Vagina (tissue), 2 donors: ENCODE data around the gene ANKEF1. TPM values are rescaled to one million over a fixed set of nuclear protein-coding genes. Genes with fewer than 3 reads are reported as not detected.

ENCODE experiments used
- DNase-seq, 2 donors: peaks; one replicate each; pipeline ENCODE4 v3.0.0-alpha.2; 2017; ENCODE audit errors: extremely low spot score in 2 of 2
- H3K27ac ChIP-seq: fragments of 200-600 bp; sonication (generic); one replicate; pipeline ENCODE4 v1.5.1; 2019
- H3K27me3 ChIP-seq: fragments of 200-600 bp; sonication (generic); one replicate; pipeline ENCODE4 v1.5.1; 2019
- H3K36me3 ChIP-seq, 2 donors: fragments of 200-600 bp; sonication (generic); one replicate each; pipeline ENCODE4 v1.5.1; 2017 to 2019
- H3K4me1 ChIP-seq: fragments of 200-600 bp; sonication (generic); one replicate; pipeline ENCODE4 v1.5.1; 2019
- H3K4me3 ChIP-seq, 2 donors: fragments of 200-600 bp; sonication (generic); 1 replicate in 1 of 2; 2 replicates in 1 of 2; pipeline ENCODE4 v1.5.1; 2016 to 2019
- H3K9me3 ChIP-seq: fragments of 200-600 bp; sonication (generic); one replicate; pipeline ENCODE4 v1.5.1; 2019
- CTCF ChIP-seq, 3 experiments: fragments of 450-650 bp in 2 of 3; fragments of 200-600 bp in 1 of 3; sonication (generic) in 1 of 3; IDR thresholded peaks; one replicate each; pipeline ENCODE4 v1.5.1; 2017 to 2019; ENCODE audit warnings: antibody characterized with exemption in 3 of 3, mild to moderate bottlenecking in 2 of 3, moderate library complexity in 2 of 3
- POLR2A ChIP-seq, 2 donors: fragments of 450-650 bp; IDR thresholded peaks; one replicate each; pipeline ENCODE4 v1.6.1; 2017; ENCODE audit warnings: antibody characterized with exemption in 2 of 2, mild to moderate bottlenecking in 2 of 2, moderate library complexity in 2 of 2
- POLR2AphosphoS5 ChIP-seq, 2 donors: sonication (generic); formaldehyde crosslinking; IDR thresholded peaks; one replicate each; pipeline ENCODE4 v1.9.0; 2017; ENCODE audit warnings: antibody characterized with exemption in 2 of 2, mild to moderate bottlenecking in 2 of 2, low read depth in 1 of 2; ENCODE audit not compliant: insufficient read depth in 1 of 2
- intact Hi-C: fragments of 100-400 bp; cut with DNase I; formaldehyde crosslinking; loops from one replicate; pipeline ENCODE4 v1.15.1; 2023
- total RNA-seq: library from RNA; depleted of rRNA; stranded (reverse); fragments of >200 nt; gene quantifications from one replicate; pipeline ENCODE4 v1.2.3, GENCODE V29; 2016

Gene ANKEF1
- total RNA-seq, 1 donor from 2014 or later: 4.2 TPM

DNA sequence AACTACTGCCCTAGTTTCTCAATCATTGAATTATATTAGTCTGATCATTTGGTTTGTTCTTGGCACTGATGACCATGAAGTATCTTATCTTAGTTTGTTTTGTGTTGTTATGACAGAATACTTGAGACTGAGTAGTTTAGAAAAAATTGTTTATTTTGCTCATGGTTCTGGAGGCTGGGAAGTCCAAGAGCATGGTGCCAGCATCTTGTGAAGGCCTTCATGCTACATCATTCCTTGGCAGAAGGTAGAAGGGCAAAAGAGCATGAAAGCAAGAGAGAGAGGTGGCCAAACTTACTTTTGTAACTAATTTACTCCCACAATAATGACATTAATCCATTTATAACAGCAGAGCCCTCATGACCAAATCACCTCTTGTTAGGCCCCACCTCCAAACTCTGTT is 40.1 kb upstream of the ANKEF1 start:
- TF ChIP-seq CTCF (IDR thresholded peaks at IDR 0.05) (no peak), POLR2A (IDR thresholded peaks at IDR 0.05) (no peak), POLR2AphosphoS5 (IDR thresholded peaks at IDR 0.05; ENCODE audit: insufficient read depth in 1 of 2, low read depth in 1 of 2) (no peak)
- H3K27ac ChIP-seq: no peak overlapping the region
- H3K9me3 ChIP-seq: no peaks in the 10 kb centered on the region
- no peaks in the 10 kb centered on the region for H3K4me1 ChIP-seq
- no peaks in the 10 kb centered on the region for H3K27me3 ChIP-seq
- H3K4me3 ChIP-seq: no peak overlapping the region
- intact Hi-C loops: no loop called here
- H3K36me3 ChIP-seq: no peaks in the 10 kb centered on the region
- DNase-seq: no peak

DNA sequence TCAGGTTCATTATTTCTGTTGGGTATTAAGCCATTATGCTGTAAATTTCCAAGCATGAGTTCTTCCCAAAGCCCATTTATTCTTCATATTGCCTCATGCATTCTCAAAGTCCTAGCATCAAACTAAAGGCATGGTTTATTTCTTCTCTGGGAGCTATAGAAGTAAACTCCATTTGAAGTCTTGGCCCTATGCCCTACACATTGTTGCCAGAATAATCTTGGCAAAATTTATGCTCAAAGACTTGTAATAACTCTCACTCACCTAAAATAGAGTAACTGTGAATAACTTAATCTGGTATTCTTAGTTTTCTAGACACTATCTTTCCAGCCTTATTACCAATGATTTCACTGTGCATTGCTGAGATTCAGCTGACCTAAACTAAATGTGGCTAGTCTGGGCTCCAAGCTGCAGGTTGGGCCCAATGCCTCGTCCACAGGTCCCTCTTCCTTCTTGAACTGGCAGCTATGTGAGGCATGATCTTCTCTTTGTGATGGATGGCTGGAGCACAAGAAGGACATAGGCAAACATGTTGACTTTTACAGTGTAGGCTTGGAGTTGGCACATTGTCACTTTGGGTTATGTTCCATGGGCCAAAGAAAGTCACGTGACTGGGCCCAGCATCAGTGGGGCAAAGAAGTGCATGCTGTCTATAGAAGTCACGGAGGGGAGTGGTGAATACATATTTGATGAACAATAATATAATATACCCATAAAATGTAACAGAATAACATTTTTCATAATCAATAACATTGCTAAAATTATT is 39.1 kb upstream of the ANKEF1 start:
- H3K4me3 ChIP-seq: no peak overlapping the region
- H3K27me3 ChIP-seq: no peaks in the 10 kb centered on the region
- DNase-seq: no peak
- intact Hi-C loops: no loop called here
- H3K27ac ChIP-seq: no peak overlapping the region
- TF ChIP-seq POLR2A (IDR thresholded peaks at IDR 0.05) (no peak), CTCF (IDR thresholded peaks at IDR 0.05) (no peak), POLR2AphosphoS5 (IDR thresholded peaks at IDR 0.05; ENCODE audit: insufficient read depth in 1 of 2, low read depth in 1 of 2) (no peak)
- no peaks in the 10 kb centered on the region for H3K4me1 ChIP-seq
- no peaks in the 10 kb centered on the region for H3K36me3 ChIP-seq
- H3K9me3 ChIP-seq: no peaks in the 10 kb centered on the region

GRCh38 chr20:9996944-9997343 is 37.8 kb upstream of the ANKEF1 start:
- intact Hi-C loops: no loop called here
- DNase-seq: no peak
- Histone ChIP-seq H3K27me3 (no peaks in the 10 kb centered on the region), H3K36me3 (no peaks in the 10 kb centered on the region), H3K4me3 (no peak overlapping the region), H3K4me1 (no peaks in the 10 kb centered on the region), H3K9me3 (no peaks in the 10 kb centered on the region), H3K27ac (no peak overlapping the region)
- TF ChIP-seq POLR2A (IDR thresholded peaks at IDR 0.05): no peak
- TF ChIP-seq POLR2AphosphoS5 (IDR thresholded peaks at IDR 0.05; ENCODE audit: insufficient read depth in 1 of 2, low read depth in 1 of 2): no peak
- no peak for TF ChIP-seq CTCF (IDR thresholded peaks at IDR 0.05)

DNA sequence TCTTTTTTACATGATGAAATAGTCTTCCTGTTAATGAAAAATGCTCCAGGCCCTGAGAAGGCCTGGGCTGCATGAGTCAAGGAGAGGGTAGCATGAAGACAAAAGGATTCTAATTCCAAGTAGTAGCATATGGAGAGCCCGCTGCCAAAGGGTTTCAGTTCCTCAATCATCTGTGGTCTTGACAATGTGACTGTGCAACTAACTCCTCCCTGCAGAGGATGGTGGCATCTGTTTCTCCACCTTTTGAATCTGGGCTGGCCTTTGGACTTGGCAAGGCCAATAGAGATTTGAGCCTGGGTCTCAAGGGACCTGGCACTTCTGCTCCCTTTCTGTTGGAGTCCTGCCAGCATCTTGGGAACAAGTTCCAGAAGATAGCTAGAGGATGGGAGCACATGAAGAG is 35.1 kb upstream of the ANKEF1 start:
- TF ChIP-seq POLR2AphosphoS5 (IDR thresholded peaks at IDR 0.05; ENCODE audit: insufficient read depth in 1 of 2, low read depth in 1 of 2): no peak
- no peak for TF ChIP-seq POLR2A (IDR thresholded peaks at IDR 0.05)
- no peak for TF ChIP-seq CTCF (IDR thresholded peaks at IDR 0.05)
- no peak overlapping the region for H3K4me3 ChIP-seq
- no peaks in the 10 kb centered on the region for H3K36me3 ChIP-seq
- no peaks in the 10 kb centered on the region for H3K9me3 ChIP-seq
- H3K27ac ChIP-seq: no peak overlapping the region
- no peaks in the 10 kb centered on the region for H3K4me1 ChIP-seq
- H3K27me3 ChIP-seq: no peaks in the 10 kb centered on the region
- no peak for DNase-seq
- intact Hi-C loops: no loop called here

DNA sequence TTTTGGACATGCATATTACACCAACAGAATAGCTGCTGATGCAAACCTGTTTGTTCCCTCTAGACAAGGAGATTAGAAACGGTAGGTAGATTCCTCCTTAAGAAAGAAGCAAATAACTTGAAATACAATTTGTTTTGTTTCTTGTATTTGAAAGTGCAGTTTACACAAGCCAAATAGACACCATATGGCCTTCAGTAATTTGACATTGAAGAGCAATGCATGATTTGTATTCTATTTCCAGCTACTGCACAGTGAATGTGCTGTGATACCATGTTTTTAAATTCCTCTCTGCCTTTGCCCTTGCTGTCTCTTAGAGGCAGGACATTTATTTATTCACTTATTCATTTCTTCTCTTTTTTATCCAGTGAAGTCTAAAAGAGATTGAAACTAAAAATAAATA is 31.9 kb upstream of the ANKEF1 start:
- no peaks in the 10 kb centered on the region for H3K4me1 ChIP-seq
- no peak for DNase-seq
- no peaks in the 10 kb centered on the region for H3K36me3 ChIP-seq

More for the DNA sequence above, 31.9 kb upstream of the ANKEF1 start:
- no peaks in the 10 kb centered on the region for H3K27me3 ChIP-seq
- no peak overlapping the region for H3K4me3 ChIP-seq
- intact Hi-C loops: no loop called here
- H3K27ac ChIP-seq: no peak overlapping the region
- TF ChIP-seq POLR2AphosphoS5 (IDR thresholded peaks at IDR 0.05; ENCODE audit: insufficient read depth in 1 of 2, low read depth in 1 of 2) (no peak), POLR2A (IDR thresholded peaks at IDR 0.05) (no peak), CTCF (IDR thresholded peaks at IDR 0.05) (no peak)
- no peaks in the 10 kb centered on the region for H3K9me3 ChIP-seq
